GM12873 (cell line): Measurements from ENCODE around the gene YLPM1.
A peak's percentile ranks its signal among the peaks of the same experiment; 100 is the strongest.

Experiments used
- CTCF ChIP-seq: IDR thresholded peaks from 2 replicates; pipeline ENCODE4 v1.5.1; 2012; ENCODE audit warnings: low read depth, mild to moderate bottlenecking, moderate library complexity, low read length, control low read depth; ENCODE audit not compliant: insufficient read depth; ENCODE audit errors: missing control alignments

Gene YLPM1

GRCh38 chr14:74858022-74858421 is 94.9 kb downstream of the YLPM1 start:
- TF ChIP-seq CTCF = no peak

GRCh38 chr14:74859757-74860552 is 96.8 kb downstream of the YLPM1 start:
- TF ChIP-seq CTCF = no peak

- TF ChIP-seq CTCF = peak; percentile 92
Observed at GRCh38 chr14:74860899-74861733, 98.0 kb downstream of the YLPM1 start.

- no peak for TF ChIP-seq CTCF
Observed at GRCh38 chr14:74861734-74862090, 98.6 kb downstream of the YLPM1 start.

- TF ChIP-seq CTCF = no peak
Observed at GRCh38 chr14:74863274-74863673, 100.2 kb downstream of the YLPM1 start.

- no peak for TF ChIP-seq CTCF
Observed at GRCh38 chr14:74864198-74864597, 101.1 kb downstream of the YLPM1 start.

- no peak for TF ChIP-seq CTCF
Observed at GRCh38 chr14:74865156-74865555, 102.0 kb downstream of the YLPM1 start.
